Astrocyte of the cerebellum (primary cell): Measurements from ENCODE around the gene DISP3.
"Not testable (repeated sequence)": the region's sequence is repeated elsewhere in the genome, so short reads cannot be mapped to it uniquely, and the experiment has no call there.

Source experiments
- DNase-seq: peaks from one replicate; pipeline ENCODE4 v3.0.0-alpha.2; 2011; ENCODE audit warnings: low read depth
- H3K4me3 ChIP-seq: 2 replicates; pipeline ENCODE4 v1.5.1; 2011; ENCODE audit warnings: mild to moderate bottlenecking, low read depth, low read length, moderate library complexity
- in situ Hi-C: cut with HindIII; loops from 2 replicates; pipeline ENCODE4 v1.10.0; 2017; ENCODE audit warnings: low sequenced_read_pairs
- TF ChIP-seq, protein P1 (sequence below): IDR thresholded peaks from 2 replicates; pipeline ENCODE4 v1.5.1; 2012; ENCODE audit warnings: low read length, low read depth, moderate library complexity, mild to moderate bottlenecking; ENCODE audit errors: missing control alignments

Gene DISP3

GRCh38 chr1:11573116-11573692 is 94.2 kb downstream of the DISP3 start:
- H3K4me3 ChIP-seq = no peak overlapping the region
- no peak for DNase-seq
- in situ Hi-C loops = loop anchor here (5.0 kb wide), 1 partner anchor 44 kb away; no protein-coding TSS in a partner anchor
- TF ChIP-seq, protein P1, sequence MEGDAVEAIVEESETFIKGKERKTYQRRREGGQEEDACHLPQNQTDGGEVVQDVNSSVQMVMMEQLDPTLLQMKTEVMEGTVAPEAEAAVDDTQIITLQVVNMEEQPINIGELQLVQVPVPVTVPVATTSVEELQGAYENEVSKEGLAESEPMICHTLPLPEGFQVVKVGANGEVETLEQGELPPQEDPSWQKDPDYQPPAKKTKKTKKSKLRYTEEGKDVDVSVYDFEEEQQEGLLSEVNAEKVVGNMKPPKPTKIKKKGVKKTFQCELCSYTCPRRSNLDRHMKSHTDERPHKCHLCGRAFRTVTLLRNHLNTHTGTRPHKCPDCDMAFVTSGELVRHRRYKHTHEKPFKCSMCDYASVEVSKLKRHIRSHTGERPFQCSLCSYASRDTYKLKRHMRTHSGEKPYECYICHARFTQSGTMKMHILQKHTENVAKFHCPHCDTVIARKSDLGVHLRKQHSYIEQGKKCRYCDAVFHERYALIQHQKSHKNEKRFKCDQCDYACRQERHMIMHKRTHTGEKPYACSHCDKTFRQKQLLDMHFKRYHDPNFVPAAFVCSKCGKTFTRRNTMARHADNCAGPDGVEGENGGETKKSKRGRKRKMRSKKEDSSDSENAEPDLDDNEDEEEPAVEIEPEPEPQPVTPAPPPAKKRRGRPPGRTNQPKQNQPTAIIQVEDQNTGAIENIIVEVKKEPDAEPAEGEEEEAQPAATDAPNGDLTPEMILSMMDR = no peak

GRCh38 chr1:11575553-11575952 is 96.6 kb downstream of the DISP3 start:
- in situ Hi-C loops = no loop called here
- H3K4me3 ChIP-seq = no peak overlapping the region
- TF ChIP-seq, protein P1 = no peak
- DNase-seq = no peak

DNA sequence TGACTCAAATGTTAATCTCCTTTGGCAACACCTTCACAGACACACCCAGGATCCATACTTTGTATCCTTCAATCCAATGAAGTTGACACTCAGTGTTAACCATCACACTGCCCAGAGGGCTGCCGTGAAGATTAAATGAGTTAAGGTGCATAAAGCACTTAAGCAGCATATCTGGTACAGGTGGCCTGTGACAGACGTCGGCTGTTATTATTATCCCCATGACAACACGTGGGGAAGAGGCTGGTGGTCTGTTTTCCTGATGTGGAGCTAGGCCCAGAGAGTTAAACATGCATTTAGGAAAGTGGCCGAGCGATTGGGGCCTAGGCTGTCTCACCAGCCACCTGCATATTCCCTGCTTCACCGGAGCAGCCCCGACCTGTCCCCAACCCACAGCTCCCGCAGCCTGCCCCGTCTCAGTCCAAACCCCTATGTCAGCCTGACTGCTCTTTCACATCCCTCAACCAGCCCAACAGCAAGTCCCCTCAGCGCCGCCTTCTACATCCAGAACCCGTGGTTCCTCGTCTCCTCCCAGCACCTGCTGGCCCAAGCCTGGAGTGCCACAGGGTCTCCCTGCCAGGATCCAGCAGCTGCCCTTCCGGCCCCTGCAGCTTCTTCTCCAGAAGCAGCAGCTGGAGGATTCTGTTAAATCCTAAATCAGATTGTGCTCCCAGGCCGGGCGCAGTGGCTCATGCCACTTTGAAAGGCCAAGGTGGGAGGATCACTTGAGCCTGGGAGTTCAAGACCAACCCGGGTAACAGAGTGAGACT is 97.3 kb downstream of the DISP3 start:
- TF ChIP-seq, protein P1 = no peak
- no peak overlapping the region for H3K4me3 ChIP-seq
- DNase-seq = no peak
- in situ Hi-C loops = no loop called here

DNA sequence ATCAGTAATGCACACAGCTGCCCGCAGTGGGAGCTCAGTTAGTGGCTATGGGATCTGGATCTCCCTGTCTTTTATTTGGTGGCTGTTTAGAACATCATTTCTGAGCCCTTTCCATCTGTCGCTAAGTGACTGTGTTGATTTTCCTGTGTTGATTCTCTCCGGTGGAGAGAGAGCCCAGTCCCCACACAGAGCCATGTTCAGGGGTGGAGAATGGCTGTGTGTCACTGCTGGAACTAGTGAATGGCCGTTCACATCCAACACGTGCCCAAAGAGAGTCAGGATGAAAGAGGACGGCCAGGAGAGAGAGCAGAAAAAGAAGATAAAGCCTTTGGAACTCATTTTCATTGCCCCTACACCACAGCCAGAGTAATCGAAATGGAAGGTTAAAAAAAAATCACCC is 99.0 kb downstream of the DISP3 start:
- no peak for DNase-seq
- no peak overlapping the region for H3K4me3 ChIP-seq
- TF ChIP-seq, protein P1 = no peak
- in situ Hi-C loops = no loop called here

DNA sequence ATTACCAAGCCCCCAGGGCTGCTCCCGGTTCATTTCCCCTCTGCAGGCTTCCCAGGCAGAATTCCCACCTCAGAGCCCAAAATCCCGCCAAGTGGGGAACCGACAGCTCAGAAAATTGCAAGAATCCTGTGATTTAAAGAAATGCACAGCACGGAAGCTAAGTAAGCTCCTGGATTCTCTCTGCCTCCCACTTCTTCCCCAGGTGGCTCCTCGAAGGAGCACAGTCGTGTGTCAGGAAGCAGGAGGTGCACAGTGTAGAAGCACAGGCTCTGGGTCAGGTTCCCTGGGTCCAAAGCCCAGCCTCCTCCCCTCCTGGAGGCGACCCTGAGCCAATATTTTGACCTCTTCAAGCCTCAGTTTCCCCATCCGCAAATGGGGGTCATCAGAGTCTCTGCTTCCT is 100.6 kb downstream of the DISP3 start:
- TF ChIP-seq, protein P1 = no peak
- DNase-seq = no peak

DNA sequence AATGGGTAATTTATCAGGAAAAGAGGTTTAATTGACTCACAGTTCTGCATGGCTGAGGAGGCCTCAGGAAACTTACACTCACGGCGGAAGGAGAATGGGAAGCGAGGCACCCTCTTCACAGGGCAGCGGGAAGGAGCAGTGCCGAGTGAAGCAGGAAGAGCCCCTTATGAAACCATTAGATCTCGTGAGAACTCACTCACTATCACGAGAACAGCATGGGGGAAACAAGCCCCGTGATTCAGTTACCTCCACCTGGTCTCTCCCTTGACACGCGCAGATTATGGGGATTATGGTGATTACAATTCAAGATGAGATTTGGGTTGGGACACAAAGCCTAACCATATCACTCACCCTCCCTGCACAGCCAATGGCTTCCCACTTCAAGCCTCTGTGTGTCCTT is 101.1 kb downstream of the DISP3 start:
- H3K4me3 ChIP-seq, in situ Hi-C loops, DNase-seq: not testable (repeated sequence)

More for the DNA sequence above, 100.6 kb downstream of the DISP3 start:
- in situ Hi-C loops = no loop called here
- H3K4me3 ChIP-seq = no peak overlapping the region

- no peak overlapping the region for H3K4me3 ChIP-seq
- no peak for DNase-seq
- in situ Hi-C loops = no loop called here
- TF ChIP-seq, protein P1 = no peak
Observed at GRCh38 chr1:11581445-11581991, 102.6 kb downstream of the DISP3 start.
